GM18873 (cell line): ENCODE data around the gene KLHL3.

ENCODE experiments used
- ATAC-seq: cut with Tn5 transposase; IDR thresholded peaks from one replicate; pipeline ENCODE4 v1.9.1; 2021; ENCODE audit warnings: mild to moderate bottlenecking, moderate library complexity, moderate number of reproducible peaks; ENCODE audit not compliant: unreplicated experiment, low FRiP score

The KLHL3 gene

DNA sequence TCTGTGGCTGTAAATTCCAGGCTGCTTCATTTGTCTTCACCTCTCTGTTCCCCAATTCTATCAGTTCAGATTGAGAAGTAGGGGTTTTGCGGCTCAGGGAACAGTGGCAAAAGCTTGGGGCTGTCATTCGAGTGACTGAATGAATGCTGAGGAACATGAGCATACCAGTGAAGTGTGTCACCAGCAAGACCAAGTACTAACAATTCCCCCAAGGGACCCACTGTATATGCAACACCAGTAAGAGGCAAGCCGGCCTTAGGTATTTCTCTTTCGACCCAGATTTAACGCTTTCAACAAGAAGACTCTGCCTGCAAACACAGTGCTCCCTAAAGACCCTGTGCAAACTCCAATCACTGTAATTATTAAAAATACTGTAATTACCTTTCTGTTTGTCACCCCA is 25.8 kb downstream of the KLHL3 start:
- no peak for ATAC-seq

DNA sequence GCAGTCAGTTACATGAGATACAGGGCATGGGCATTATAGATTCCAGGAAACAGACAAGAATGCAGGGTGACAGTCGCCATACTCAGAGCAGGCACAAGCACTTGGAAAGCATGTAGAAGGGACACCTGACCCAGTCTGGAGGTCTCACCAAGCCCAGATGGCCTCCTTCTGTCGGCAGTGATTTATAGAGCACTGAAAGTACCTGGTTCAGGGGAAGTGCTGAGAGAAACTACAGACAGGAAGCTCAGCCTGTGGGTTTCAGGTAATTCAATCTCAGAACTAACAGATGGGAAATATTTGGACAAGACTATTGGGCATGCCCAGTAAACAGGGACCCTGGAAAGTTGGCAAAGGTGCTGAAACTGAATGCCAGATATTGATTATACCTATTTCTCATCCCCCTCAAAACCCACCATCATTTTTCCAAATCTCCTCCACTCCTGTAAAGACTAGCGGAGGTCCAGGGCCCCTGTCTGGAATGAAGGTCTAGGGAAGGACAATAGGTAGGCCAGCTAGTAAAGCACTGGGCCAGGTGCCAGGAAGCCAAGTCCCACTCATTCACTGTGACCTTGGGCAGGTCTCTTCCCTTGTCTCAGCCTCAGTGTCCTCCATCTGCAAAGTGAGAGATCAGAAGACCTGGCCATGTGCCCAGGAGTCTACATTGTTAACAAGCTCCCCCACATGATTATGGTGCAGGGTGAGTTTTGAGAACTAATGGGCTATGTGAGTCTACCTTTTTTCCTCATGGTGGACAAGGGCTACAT is 26.9 kb downstream of the KLHL3 start:
- no peak for ATAC-seq

DNA sequence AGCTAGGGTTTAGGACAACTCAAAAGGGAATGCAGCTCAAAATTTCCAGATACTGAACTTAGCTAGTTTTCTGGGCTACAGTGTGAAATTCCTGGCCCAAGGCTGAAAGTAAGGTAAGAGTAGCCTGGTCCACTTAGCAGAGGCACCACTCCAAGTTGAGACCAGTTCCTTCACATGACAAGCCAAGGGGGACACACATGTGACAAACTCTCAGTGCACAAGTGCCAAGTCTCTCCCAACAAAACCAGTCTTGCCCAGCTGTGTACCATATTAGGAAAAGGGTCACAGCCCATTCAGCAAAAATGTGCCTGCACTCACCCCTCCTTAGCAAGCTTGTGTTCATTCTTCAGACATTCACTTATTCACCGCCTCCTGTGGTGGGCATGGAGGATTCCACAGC is 27.8 kb downstream of the KLHL3 start:
- no peak for ATAC-seq

GRCh38 chr5:137706841-137707240 is 29.0 kb downstream of the KLHL3 start:
- no peak for ATAC-seq

DNA sequence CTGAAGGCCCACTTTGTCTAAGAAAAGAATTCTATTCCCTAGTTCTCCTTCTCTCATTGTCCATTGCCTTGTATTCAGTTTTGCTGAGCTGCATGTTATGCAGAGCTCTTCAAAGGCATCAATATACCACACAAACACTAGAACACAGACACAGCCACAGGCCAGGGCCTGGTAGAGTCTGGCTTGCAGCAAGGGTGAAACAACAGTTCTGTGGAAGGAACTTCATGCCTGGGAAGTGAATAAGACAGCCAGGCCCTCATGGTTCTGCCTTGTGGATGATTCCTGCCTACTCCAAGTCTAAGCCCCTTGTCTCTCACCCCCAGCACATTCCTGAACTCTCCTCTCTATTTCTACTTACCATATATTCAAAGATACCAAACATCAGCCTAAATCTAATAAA is 30.8 kb downstream of the KLHL3 start:
- ATAC-seq = no peak

- no peak for ATAC-seq
These were observed 32.3 kb downstream of the KLHL3 start for GRCh38 chr5:137703565-137703964.

DNA sequence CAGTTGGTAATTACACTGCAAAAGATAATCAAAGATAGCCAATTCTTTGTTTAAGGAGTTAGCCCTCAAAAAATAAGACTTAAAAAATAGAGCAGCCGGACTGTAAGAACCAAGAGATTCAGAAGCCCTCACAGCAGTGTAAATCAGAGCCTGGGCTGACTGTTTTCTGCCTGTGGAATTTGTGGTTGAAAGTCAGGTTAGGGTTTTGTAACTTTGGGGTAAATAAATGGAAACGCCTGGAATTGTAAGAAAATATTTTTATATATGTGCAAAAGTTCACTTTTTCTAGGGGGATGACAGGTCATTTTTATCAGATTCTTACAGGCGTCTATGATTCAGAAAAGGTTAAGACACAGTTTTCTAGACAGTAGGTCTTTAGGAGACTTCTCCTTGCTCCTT is 35.6 kb downstream of the KLHL3 start:
- no peak for ATAC-seq

- no peak for ATAC-seq
These were observed 36.3 kb downstream of the KLHL3 start for GRCh38 chr5:137699336-137700281.

DNA sequence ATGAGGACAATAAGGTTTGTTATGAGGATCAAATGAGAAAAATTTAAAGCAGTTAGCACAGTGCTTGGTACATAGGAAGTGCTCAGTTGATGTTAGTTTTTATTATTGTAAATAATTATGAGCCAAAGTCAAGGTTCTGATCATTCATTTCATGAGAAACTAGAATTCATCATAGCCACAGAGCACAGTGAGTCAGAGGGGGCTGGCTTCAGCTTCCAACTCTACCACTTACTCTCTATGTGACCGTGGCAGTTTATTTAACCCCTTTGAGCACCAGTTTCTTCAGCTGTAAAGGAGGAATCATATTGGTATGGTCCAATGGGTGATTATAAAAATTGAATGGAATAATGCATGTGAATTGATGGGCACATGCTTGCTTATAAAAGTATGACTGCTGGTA is 39.4 kb downstream of the KLHL3 start:
- ATAC-seq = no peak

DNA sequence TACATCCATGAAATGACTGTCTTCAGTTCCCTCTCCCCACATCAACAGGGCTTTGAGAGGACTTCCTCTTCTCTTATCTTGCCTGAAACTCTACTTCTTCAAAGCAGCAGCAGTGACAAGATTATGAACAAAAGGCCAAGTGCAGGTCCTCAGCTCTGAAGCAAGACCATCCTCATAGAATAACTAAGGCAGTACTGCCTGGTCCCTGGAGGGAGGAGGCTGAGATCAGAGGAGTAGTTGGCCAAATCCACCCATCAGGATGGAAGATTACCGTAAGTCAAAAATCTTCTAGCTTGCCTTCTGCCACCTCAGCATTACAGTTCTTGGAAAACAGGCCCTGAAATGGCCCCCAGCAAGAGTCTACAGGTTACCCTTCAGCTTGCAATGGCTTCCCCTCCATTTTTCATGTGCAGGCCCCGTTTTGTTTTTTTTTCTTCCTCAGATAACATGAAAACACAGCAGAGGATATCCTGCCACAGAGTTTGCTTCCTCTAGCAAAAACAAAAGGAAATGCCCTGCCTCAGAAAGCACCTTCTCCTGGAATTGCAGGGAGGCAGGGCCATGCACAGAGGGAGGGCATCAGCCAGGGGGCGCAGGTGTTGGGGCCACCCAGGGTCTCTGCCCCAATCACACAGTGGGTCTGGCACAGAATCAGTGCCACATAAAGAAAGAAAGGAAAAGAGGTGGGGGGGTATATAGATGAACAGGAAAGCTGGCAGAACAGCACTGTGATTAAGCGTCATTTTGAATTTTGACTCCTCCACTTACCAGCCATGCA is 40.0 kb downstream of the KLHL3 start:
- ATAC-seq = no peak

DNA sequence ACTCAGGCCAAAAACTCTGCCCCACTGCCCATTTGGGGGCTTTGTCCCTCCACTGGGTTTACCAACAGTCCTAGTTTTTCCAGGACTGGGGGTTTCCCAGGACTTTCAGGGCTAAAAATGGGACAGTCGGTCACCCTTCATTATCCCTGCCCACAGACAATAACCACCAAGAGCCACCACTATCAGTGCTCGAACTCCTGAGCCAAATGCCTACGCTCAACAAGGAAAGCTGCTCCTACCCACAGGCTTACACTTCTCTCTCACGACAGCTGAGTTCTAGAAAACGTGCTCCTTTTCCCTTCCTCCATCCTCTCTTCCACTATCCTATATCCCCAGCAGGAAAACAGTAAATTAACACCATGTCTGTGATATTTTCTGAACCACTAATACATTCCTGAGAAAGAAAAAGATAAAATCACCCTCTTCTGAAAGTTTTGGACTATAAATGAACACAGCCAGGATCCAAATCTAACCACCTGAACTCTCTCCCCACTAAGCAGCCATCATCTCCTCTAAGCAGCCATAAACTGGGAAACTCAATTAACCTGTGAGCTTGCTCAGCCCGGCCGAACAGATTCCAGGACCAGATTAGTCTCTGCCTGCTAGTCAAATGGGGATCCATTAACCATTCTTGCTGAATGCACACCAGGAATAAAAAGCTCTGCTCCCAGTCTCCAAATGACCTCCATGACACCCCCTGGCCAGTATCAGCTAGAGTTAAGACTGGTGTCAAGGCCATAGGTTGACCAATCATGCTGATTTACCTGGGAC is 41.8 kb downstream of the KLHL3 start:
- no peak for ATAC-seq

- ATAC-seq = no peak
These were observed 42.5 kb downstream of the KLHL3 start for GRCh38 chr5:137693307-137693950.

DNA sequence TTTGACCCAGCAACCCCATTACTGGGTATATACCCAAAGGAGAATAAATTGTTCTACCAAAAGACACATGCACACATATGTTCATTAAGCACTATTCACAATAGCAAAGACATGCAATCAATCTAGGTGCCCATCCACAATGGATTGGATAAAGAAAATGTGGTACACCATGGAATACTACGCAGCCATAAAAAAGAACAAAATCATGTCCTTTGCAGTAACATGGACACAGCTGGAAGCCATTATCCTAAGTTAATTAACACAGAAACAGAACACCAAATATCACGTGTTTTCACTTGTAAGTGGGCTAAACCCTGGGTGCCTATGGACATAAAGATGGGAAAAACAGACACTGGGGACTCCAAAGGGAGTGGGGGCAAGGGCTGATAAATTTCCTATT is 46.6 kb downstream of the KLHL3 start:
- ATAC-seq = no peak

GRCh38 chr5:137688210-137688840 is 47.6 kb downstream of the KLHL3 start:
- ATAC-seq = no peak

DNA sequence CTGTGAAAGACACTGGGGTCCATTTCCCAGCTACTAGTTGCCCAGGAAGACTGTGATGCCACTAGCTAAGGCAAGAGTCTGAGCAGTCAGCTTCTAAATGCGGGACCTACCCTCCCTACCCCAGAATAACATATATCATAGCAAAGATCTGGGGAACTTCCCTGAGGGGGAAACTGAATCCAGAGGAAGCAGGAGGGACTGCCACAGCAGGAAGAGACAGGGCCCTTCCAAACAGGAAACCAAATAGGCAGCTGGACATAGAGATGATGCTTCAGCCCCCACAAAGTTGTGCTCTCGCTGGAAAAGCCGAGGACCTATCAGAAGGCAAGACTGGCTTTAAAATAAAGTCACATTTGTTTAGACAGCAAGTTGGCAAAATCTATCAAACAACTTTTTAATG is 51.1 kb downstream of the KLHL3 start:
- ATAC-seq = no peak

- no peak for ATAC-seq
These were observed 54.7 kb downstream of the KLHL3 start for GRCh38 chr5:137681191-137681590.

GRCh38 chr5:137679910-137680309 is 56.0 kb downstream of the KLHL3 start:
- no peak for ATAC-seq

- no peak for ATAC-seq
These were observed 56.7 kb downstream of the KLHL3 start for GRCh38 chr5:137679195-137679594.

- ATAC-seq = no peak
These were observed 63.0 kb downstream of the KLHL3 start for GRCh38 chr5:137672881-137673280.
